ENCODE measurements around the gene SKAP1.

Gene SKAP1

GRCh38 chr17:48179071-48179945 lies 250.7 kb downstream of the SKAP1 start:
- no peak for DNase-seq (ENCODE audit: low read depth in 2 of 2, low spot score in 1 of 2)

GRCh38 chr17:48178317-48178716 lies 251.7 kb downstream of the SKAP1 start:
- no peak for DNase-seq (ENCODE audit: low read depth in 2 of 2, low spot score in 1 of 2)

- no peak for DNase-seq (ENCODE audit: low read depth in 2 of 2, low spot score in 1 of 2)
These were observed 252.2 kb downstream of the SKAP1 start for GRCh38 chr17:48177816-48178215.

DNA sequence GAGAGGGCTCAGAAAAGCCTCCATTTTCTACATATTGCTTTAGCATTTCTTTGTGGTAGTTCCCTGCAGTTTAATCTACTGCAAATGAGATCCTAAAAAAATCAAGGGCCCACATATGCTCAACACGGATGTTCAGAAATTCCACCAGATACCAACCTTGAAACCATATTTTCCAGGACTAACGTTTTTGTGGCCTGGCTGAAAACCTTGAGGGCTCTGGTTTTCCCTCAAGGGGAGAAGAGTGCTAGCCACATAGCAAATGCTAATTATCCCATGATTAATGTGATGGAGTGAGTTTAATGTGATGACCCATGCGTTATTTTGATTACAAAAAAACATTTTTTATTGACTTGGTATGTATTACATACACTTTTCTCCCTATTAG lies 253.6 kb downstream of the SKAP1 start:
- DNase-seq (ENCODE audit: low read depth in 2 of 2, low spot score in 1 of 2) = no peak

DNA sequence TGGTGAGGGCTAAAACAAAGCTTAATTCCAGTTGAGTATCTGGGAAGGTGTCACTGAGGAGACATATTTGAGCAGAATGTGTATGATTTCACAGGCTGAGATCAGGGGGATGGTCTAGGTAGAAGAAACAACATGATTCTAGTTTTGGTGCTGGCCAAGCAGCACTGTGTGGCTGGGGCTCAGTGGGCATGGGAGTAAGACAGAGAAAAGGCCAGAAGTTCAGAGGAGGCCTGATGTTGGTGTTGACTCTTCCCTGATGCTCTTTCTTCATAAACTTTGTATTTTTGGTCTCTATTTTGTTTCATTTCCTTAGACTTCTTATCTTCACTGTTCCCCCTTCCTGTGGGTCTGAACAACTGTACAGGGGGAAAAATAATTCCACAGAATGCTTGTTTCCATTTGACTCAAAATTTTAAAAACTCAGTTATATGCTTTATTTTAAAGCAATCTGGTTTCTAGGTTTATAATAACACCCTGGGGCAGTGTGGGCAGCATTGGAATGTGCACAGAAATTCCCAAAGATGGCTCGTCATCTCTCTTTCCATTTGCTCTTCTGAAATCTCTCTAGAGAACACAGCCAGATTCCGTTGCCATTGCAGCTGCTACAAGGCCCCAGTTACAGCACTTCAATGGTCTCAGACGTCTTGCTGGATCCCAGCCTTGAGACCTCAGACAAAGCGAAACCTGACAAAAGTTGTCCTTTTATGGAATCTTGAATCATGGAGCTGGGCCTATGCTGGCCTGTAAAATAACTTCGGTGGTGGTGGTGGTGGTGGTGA lies 254.1 kb downstream of the SKAP1 start:
- DNase-seq (ENCODE audit: low read depth in 2 of 2, low spot score in 1 of 2) = no peak

GRCh38 chr17:48174833-48175523 lies 255.0 kb downstream of the SKAP1 start:
- DNase-seq (ENCODE audit: low read depth in 2 of 2, low spot score in 1 of 2) = no peak

- no peak for DNase-seq (ENCODE audit: low read depth in 2 of 2, low spot score in 1 of 2)
These were observed 256.6 kb downstream of the SKAP1 start for GRCh38 chr17:48173191-48173984.

- DNase-seq (ENCODE audit: low read depth in 2 of 2, low spot score in 1 of 2) = no peak
These were observed 260.1 kb downstream of the SKAP1 start for GRCh38 chr17:48169926-48170325.

GRCh38 chr17:48163809-48164208 lies 266.2 kb downstream of the SKAP1 start:
- no peak for DNase-seq (ENCODE audit: low read depth in 2 of 2, low spot score in 1 of 2)

DNA sequence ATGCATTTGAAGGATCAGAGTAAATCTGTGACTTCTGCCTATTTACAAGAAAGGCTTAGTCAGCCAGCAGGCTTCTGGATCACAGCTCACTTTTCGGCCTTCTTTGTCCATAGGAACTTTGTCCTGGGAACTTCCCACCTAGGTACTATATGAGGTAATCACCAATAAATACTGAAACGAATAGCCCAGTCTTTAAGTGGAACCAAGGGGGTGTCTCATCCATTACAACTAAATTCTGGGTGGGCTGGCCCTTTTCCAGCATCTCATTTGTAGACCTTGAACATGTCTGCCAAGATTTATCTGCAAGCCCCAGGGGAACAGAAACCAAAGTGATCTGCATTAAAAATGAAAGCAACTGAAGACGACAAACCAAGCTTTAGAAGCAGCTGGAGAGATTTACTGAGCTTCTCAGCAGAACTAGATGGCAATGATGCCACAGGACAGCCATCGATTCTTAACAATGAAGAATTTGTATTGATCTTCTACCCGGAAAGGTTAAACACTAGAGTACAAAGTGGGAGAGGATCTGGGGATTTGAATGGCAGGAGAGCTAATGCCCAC lies 267.0 kb downstream of the SKAP1 start:
- DNase-seq (ENCODE audit: low read depth in 2 of 2, low spot score in 1 of 2) = no peak

DNA sequence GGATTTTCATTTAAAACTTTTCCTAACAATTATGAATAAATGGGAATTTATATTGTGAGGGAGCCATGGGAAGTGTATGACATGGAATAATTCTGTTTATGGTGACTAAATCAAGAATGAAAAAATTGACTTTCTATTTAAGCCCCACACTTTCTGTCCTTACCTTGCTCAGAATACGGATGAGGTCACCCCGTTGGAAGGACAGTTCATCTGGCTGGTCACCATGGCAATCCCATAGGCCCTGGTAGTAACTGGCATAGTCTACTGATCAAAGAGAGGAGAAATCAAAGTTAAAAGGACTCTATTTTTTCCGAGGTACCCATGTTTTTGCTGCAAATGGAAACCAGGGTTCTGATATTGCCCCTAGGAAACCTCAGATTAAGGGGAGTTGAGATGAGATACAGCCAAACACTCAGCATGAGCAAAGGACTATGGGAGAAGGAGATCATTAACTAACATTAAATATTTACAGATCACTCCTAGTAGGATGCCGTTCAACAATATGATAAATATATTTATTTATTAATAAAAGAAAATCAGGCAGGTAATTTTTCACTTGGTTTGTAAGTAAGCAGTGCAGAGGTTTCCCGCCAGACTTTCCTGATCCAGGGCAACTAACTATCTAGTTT lies 267.6 kb downstream of the SKAP1 start:
- no peak for DNase-seq (ENCODE audit: low read depth in 2 of 2, low spot score in 1 of 2)

GRCh38 chr17:48161127-48161905 lies 268.7 kb downstream of the SKAP1 start:
- DNase-seq (ENCODE audit: low read depth in 2 of 2, low spot score in 1 of 2) = no peak

DNA sequence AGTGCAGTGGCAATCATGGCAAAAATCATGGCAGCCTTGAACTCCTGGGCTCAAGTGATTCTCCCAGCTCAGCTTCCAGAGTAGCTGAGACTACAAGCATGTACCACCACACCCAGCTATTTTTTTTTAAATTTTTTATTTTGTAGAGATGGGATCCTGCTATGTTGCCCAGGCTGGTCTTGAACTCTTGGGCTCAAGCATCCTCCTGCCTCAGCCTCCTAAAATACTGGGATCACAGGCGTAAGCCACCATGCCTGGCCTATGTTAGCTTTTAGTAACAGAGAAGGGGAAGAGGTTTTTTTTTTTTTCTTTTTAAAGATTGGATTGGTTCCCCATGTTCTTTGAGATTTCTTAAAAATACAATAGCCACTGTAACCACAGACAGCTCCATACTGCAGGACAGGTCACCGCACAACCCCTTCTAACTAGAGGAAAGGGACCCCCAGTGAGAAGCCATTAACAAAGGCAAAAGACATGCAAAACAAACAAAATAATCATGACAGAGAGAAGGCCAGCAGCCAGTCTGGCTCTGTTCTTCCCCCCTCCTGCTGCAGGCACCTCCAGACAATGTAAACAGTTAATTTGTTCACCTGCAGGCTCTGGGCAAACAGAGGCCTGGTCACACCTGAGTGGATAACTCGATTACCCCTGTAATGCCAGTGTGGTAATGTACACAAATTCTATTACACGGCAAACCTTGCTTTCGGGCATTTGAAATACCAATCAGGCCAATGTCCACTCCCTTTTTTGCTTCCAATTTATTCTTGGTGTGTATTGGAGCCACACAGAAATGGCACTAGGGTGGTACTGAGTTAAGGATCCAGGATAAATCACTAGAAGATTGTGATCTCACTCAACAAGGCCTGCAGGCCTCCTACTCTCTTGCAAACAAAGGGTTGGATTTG lies 269.6 kb downstream of the SKAP1 start:
- no peak for DNase-seq (ENCODE audit: low read depth in 2 of 2, low spot score in 1 of 2)

- no peak for DNase-seq (ENCODE audit: low read depth in 2 of 2, low spot score in 1 of 2)
These were observed 270.8 kb downstream of the SKAP1 start for GRCh38 chr17:48159232-48159631.

- no peak for DNase-seq (ENCODE audit: low read depth in 2 of 2, low spot score in 1 of 2)
These were observed 274.0 kb downstream of the SKAP1 start for GRCh38 chr17:48155889-48156611.

DNA sequence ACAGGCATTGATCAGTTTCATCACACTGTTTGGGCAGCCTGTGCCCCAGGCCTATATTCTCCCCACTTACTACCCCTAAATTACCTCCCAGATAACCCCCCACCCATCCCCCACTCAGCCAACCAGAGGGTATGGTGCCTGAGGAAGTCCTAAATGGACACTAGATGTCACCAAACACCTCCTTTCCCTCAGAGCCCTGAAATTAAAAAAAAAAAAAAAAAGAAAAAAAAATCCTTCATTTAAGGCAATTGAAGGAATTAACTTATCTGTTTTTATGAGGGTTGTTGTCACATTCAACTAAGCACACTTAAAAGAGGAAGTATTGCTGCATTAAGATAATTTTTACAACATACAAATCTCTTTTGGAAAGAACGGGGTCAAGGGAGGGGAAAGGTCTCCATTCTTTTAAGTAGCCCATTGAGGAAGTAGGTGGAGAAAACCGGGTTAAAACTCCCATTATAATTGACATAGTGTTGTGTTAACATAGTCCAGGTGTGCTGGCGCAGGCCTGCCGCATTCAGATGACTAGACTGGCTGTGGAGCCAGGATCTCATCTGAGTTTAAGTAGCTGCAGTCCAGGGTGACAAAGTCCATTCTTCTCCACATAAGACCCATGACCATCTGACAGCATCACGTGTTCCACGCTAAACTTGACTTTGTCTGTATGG lies 276.2 kb downstream of the SKAP1 start:
- no peak for DNase-seq (ENCODE audit: low read depth in 2 of 2, low spot score in 1 of 2)

GRCh38 chr17:48152289-48152688 lies 277.7 kb downstream of the SKAP1 start:
- DNase-seq (ENCODE audit: low read depth in 2 of 2, low spot score in 1 of 2) = no peak
